BLaER1 treated with 17β-estradiol and CSF1 and Interleukin-3, amounts not matched to agents 10 nM and 100 nM (cell line): ENCODE data around the gene GPR141.
"Not testable (repeated sequence)": the region's sequence is repeated elsewhere in the genome, so short reads cannot be mapped to it uniquely, and the experiment has no call there.

Experiments
- H3K27ac ChIP-seq, 11 experiments: shearing (Covaris generic); formaldehyde crosslinking; 2 replicates each; pipeline ENCODE4 v1.8.1; 2022
- H3K27me3 ChIP-seq, 11 experiments: shearing (Covaris generic); formaldehyde crosslinking; 2 replicates each; pipeline ENCODE4 v1.8.1; 2022
- H3K36me3 ChIP-seq, 11 experiments: shearing (Covaris generic); formaldehyde crosslinking; 2 replicates each; pipeline ENCODE4 v1.8.1; 2022
- H3K4me1 ChIP-seq, 10 experiments: shearing (Covaris generic); formaldehyde crosslinking; 2 replicates each; pipeline ENCODE4 v1.8.1; 2022
- H3K4me2 ChIP-seq, 11 experiments: shearing (Covaris generic); formaldehyde crosslinking; 2 replicates each; pipeline ENCODE4 v1.8.1; 2022
- H3K4me3 ChIP-seq, 10 experiments: shearing (Covaris generic); formaldehyde crosslinking; 2 replicates each; pipeline ENCODE4 v1.8.1; 2022
- H3K9ac ChIP-seq, 11 experiments: shearing (Covaris generic); formaldehyde crosslinking; 2 replicates each; pipeline ENCODE4 v1.8.1; 2022
- H3K9me3 ChIP-seq, 11 experiments: shearing (Covaris generic); formaldehyde crosslinking; replicated peaks in 1 of 11; 2 replicates each; pipeline ENCODE4 v1.8.1; 2022
- H4K20me1 ChIP-seq, 11 experiments: shearing (Covaris generic); formaldehyde crosslinking; 2 replicates each; pipeline ENCODE4 v1.8.1; 2022
- Cebpa-rat ChIP-seq, 11 experiments: shearing (Covaris generic); IDR thresholded peaks; 2 replicates each; pipeline ENCODE4 v1.8.1; 2022

Gene GPR141

GRCh38 chr7:37698276-37698675, 14.7 kb downstream of the GPR141 start:
- no peak overlapping the region for H3K4me2 ChIP-seq
- TF ChIP-seq Cebpa-rat (IDR thresholded peaks at IDR 0.05) = no peak
- no peak overlapping the region for H3K4me3 ChIP-seq
- H3K4me1 ChIP-seq = peaks cover 20 to 36% (median 26%) of the 10 kb centered on the region in 10 experiments
- H3K9me3 ChIP-seq = peaks cover 0 to 4% (median 0%) of the 10 kb centered on the region in 11 experiments; a peak in 4 of 22 replicates
- H3K27me3 ChIP-seq = no peaks in the 10 kb centered on the region
- H3K9ac ChIP-seq = no peak overlapping the region
- H4K20me1 ChIP-seq = no peaks in the 10 kb centered on the region
- H3K36me3 ChIP-seq = no peaks in the 10 kb centered on the region
- peak overlapping the region in 2 of 11 experiments; percentile 5 to 29; a peak in 2 of 22 replicates for H3K27ac ChIP-seq

DNA sequence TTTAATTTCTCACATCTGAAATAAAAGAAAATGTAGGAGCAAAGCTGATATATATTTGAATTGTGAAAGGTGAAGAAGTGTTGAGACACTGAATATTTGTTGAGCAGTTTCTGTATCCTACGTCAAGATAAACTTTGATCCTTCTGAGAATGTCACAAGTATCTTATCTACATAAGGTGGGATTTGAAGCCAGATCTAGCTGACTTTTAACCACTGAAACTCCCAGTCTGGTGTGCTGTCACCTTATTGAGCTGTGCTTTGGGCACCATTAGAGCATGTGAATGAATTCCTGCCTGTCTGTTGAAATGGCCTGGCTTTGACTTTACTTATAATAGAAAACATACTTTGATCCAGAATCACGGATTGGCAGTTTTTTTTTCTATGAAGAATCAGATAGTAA, 15.2 kb downstream of the GPR141 start:
- no peaks in the 10 kb centered on the region for H4K20me1 ChIP-seq
- H3K27ac ChIP-seq = peak overlapping the region in 1 of 11 experiments; percentile 5; a peak in 1 of 22 replicates
- peaks cover 21 to 33% (median 24%) of the 10 kb centered on the region in 10 experiments for H3K4me1 ChIP-seq
- H3K9ac ChIP-seq = no peak overlapping the region
- no peak for TF ChIP-seq Cebpa-rat (IDR thresholded peaks at IDR 0.05)
- no peaks in the 10 kb centered on the region for H3K36me3 ChIP-seq
- no peak overlapping the region for H3K4me3 ChIP-seq
- no peaks in the 10 kb centered on the region for H3K9me3 ChIP-seq
- no peak overlapping the region for H3K4me2 ChIP-seq
- no peaks in the 10 kb centered on the region for H3K27me3 ChIP-seq

GRCh38 chr7:37701769-37702168, 18.2 kb downstream of the GPR141 start:
- Histone ChIP-seq H3K27me3 (no peaks in the 10 kb centered on the region), H3K9me3 (peaks cover 0 to 12% (median 4%) of the 10 kb centered on the region in 11 experiments; a peak in 4 of 22 replicates), H3K36me3 (no peaks in the 10 kb centered on the region), H3K4me1 (peaks cover 5 to 13% (median 8%) of the 10 kb centered on the region in 10 experiments; a peak in 12 of 20 replicates), H3K4me3 (no peak overlapping the region), H3K4me2 (no peak overlapping the region), H3K27ac (no peak overlapping the region), H3K9ac (no peak overlapping the region), H4K20me1 (no peaks in the 10 kb centered on the region)
- TF ChIP-seq Cebpa-rat (IDR thresholded peaks at IDR 0.05) = no peak

DNA sequence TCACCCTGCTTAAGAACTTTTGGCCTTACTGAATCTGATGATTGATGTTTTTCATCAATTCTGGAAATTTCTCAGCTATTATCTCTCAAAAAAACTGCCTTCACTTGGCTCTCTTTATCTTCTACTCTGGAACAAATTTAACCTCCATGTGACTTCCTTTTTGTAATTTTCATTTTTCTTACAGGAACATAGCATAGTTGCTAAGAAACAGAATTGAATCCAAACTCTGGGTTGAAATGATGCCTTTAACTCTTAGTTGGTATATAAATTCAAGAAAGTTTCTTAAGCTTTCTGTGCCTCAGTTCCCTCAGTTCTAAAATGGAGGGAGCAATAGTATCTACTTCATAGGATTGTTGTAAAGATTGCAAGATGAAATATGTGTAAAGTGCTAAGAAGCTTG, 19.8 kb downstream of the GPR141 start:
- peak overlapping the region in 6 of 11 experiments; percentile 4 to 39 (median 10); a peak in 6 of 22 replicates for H3K4me2 ChIP-seq

GRCh38 chr7:37704328-37704833, 20.8 kb downstream of the GPR141 start:
- not testable (repeated sequence) for H3K4me3 ChIP-seq, H4K20me1 ChIP-seq, H3K36me3 ChIP-seq, H3K4me2 ChIP-seq, H3K9ac ChIP-seq, H3K27me3 ChIP-seq, H3K27ac ChIP-seq
- Histone ChIP-seq H3K9me3 (peaks cover 0 to 12% (median 4%) of the 10 kb centered on the region in 11 experiments; a peak in 4 of 22 replicates), H3K4me1 (peaks cover 5 to 16% (median 10%) of the 10 kb centered on the region in 10 experiments; a peak in 12 of 20 replicates)

More for the DNA sequence above, 19.8 kb downstream of the GPR141 start:
- TF ChIP-seq Cebpa-rat (IDR thresholded peaks at IDR 0.05) = no peak
- Histone ChIP-seq H3K27ac (no peak overlapping the region), H3K36me3 (no peaks in the 10 kb centered on the region), H3K4me3 (no peak overlapping the region), H4K20me1 (no peaks in the 10 kb centered on the region), H3K9ac (no peak overlapping the region), H3K9me3 (peaks cover 0 to 12% (median 4%) of the 10 kb centered on the region in 11 experiments; a peak in 4 of 22 replicates), H3K4me1 (peaks cover 5 to 16% (median 10%) of the 10 kb centered on the region in 10 experiments; a peak in 12 of 20 replicates), H3K27me3 (no peaks in the 10 kb centered on the region)

GRCh38 chr7:37705976-37706375, 22.4 kb downstream of the GPR141 start:
- H3K9me3 ChIP-seq = peaks cover 0 to 12% (median 4%) of the 10 kb centered on the region in 11 experiments; a peak in 4 of 22 replicates
- no peak for TF ChIP-seq Cebpa-rat (IDR thresholded peaks at IDR 0.05)
- H3K36me3 ChIP-seq = no peaks in the 10 kb centered on the region
- peaks cover 5 to 16% (median 10%) of the 10 kb centered on the region in 10 experiments; a peak in 12 of 20 replicates for H3K4me1 ChIP-seq
- no peak overlapping the region for H3K9ac ChIP-seq
- H3K4me3 ChIP-seq = no peak overlapping the region
- H3K4me2 ChIP-seq = no peak overlapping the region; a peak in 1 of 22 replicates
- no peaks in the 10 kb centered on the region for H4K20me1 ChIP-seq
- H3K27ac ChIP-seq = no peak overlapping the region
- H3K27me3 ChIP-seq = no peaks in the 10 kb centered on the region

- H3K4me3 ChIP-seq = no peak overlapping the region
- H3K4me2 ChIP-seq = peak overlapping the region in 6 of 11 experiments; percentile 2 to 48 (median 29); a peak in 7 of 22 replicates
- peaks cover 5 to 16% (median 10%) of the 10 kb centered on the region in 10 experiments; a peak in 12 of 20 replicates for H3K4me1 ChIP-seq
- H3K27me3 ChIP-seq = no peaks in the 10 kb centered on the region
- no peak overlapping the region for H3K9ac ChIP-seq
- H3K36me3 ChIP-seq = no peaks in the 10 kb centered on the region
- H3K27ac ChIP-seq = no peak overlapping the region; a peak in 1 of 22 replicates
- no peak for TF ChIP-seq Cebpa-rat (IDR thresholded peaks at IDR 0.05)
- peaks cover 0 to 12% (median 4%) of the 10 kb centered on the region in 11 experiments; a peak in 4 of 22 replicates for H3K9me3 ChIP-seq
- H4K20me1 ChIP-seq = no peaks in the 10 kb centered on the region
Measured at GRCh38 chr7:37706804-37707203, 23.2 kb downstream of the GPR141 start.

DNA sequence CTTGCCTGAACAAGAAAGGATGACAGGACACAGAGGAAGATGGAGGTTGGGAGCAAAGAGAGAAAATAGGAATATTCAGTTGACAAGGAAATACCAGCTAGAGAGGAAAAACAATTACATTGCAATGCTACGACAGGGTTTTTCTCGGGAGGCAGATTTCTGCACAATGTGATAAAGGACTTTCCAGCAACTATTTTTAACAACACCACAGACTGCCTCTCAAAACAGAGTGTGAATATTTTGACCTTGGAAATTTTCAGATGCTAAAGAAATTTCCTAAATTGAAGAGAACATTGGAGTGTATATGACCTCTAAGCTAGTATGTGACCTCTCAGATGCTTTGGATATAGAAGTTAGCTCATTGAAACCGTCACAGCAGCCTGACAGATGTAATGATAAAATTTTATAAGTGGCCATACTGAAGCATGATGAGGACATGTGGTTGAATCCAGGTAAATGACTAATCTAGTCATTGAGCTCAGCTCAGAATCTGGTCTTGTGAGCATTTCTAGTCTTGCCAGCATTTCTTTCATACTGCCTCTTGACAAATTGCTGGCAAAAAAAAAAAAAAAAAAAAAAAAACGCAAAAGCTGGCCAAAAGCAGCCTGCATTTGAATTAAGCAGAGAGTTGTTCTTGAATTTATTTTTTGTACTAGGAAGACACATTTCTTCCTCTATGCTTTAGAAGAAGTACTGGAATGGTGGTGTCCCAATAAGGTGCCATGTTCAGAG, 24.4 kb downstream of the GPR141 start:
- Histone ChIP-seq H3K4me1 (peaks cover 5 to 15% (median 10%) of the 10 kb centered on the region in 10 experiments; a peak in 12 of 20 replicates), H3K27ac (no peak overlapping the region), H3K4me2 (no peak overlapping the region), H3K4me3 (no peak overlapping the region), H3K27me3 (no peaks in the 10 kb centered on the region), H3K9me3 (peaks cover 0 to 12% (median 4%) of the 10 kb centered on the region in 11 experiments; a peak in 4 of 22 replicates), H3K9ac (no peak overlapping the region), H3K36me3 (no peaks in the 10 kb centered on the region), H4K20me1 (no peaks in the 10 kb centered on the region)
- no peak for TF ChIP-seq Cebpa-rat (IDR thresholded peaks at IDR 0.05)
